GM18951 (cell line): Measurements from ENCODE around the gene NAMPT.

Source experiments
- POLR2A ChIP-seq: IDR thresholded peaks from 4 replicates; pipeline ENCODE4 v1.6.1; 2011; ENCODE audit warnings: mild to moderate bottlenecking; ENCODE audit not compliant: insufficient read length, insufficient read depth; ENCODE audit errors: extremely low read depth
- in situ Hi-C: fragments of 300-500 bp; cut with MboI; formaldehyde crosslinking; loops from one replicate; pipeline ENCODE4 v1.12.0; 2022; ENCODE audit warnings: low sequenced_read_pairs, mixed read lengths, inconsistent platforms; ENCODE audit not compliant: unreplicated experiment

Gene NAMPT

DNA sequence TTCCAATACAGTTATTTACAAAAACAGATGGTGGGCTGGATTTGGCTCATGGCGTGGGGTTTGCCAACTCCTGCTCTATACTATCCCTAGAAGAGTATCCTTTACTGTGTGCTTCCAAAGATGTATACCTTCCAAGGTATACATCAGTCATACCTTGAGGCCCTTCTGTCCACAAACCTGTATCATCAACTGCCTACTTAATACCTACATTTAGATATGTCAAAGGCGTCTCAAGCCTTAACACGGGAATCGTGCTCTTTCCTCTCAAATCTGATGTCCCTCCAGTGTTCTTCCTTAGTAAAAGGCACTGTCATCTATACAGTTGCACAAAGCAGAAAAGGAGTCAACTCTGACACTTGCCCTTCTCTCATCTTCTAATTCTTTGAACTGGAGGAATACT is 36.9 kb downstream of the NAMPT start:
- in situ Hi-C loops, result no loop called here
- no peak for TF ChIP-seq POLR2A

GRCh38 chr7:106246902-106247711 is 37.7 kb downstream of the NAMPT start:
- TF ChIP-seq POLR2A, result no peak
- in situ Hi-C loops, result no loop called here

DNA sequence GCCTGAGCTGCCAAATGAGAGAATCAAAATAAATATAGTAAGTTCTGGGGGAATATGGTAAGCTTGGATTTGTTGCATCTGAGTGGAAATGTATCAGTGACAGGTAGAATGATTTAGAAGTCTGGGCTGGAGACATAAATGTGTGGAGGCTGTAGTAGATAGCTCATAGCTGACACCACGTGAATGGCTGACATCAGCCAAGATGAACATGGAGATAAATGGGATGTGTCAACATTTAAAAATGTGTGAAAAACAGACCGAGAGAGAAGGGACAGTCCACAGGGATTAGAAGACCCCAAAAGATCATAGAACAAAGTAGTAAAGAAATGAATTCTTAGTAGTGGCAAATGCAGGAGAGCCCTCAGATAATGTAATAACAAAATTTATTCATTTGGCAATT is 40.9 kb downstream of the NAMPT start:
- in situ Hi-C loops, result no loop called here
- TF ChIP-seq POLR2A, result no peak

- TF ChIP-seq POLR2A, result no peak
- in situ Hi-C loops, result no loop called here
Observed at GRCh38 chr7:106239406-106239805, 45.4 kb downstream of the NAMPT start.

- in situ Hi-C loops, result no loop called here
- TF ChIP-seq POLR2A, result no peak
Observed at GRCh38 chr7:106238830-106239229, 46.0 kb downstream of the NAMPT start.

DNA sequence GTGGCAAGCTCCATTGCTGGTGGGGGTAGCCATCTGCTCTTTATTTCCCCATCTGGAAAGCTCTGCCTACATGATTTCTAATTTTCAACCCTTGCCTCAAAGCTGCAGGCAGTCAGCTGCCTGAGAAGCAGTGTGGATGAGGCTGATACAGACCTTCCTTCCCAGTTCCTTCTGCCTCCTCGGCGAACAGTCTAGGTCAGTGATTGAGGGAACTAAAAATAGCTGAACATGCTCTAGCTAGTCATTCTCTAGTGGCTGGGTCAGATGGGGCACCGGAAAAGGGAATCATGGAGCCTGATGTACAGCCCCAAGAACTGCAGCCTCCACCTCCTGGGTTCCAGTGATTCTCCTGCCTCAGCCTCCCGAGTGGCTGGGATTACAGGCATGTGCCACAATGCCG is 48.7 kb downstream of the NAMPT start:
- TF ChIP-seq POLR2A, result no peak
- in situ Hi-C loops, result no loop called here

- in situ Hi-C loops, result no loop called here
- no peak for TF ChIP-seq POLR2A
Observed at GRCh38 chr7:106234425-106234824, 50.4 kb downstream of the NAMPT start.

DNA sequence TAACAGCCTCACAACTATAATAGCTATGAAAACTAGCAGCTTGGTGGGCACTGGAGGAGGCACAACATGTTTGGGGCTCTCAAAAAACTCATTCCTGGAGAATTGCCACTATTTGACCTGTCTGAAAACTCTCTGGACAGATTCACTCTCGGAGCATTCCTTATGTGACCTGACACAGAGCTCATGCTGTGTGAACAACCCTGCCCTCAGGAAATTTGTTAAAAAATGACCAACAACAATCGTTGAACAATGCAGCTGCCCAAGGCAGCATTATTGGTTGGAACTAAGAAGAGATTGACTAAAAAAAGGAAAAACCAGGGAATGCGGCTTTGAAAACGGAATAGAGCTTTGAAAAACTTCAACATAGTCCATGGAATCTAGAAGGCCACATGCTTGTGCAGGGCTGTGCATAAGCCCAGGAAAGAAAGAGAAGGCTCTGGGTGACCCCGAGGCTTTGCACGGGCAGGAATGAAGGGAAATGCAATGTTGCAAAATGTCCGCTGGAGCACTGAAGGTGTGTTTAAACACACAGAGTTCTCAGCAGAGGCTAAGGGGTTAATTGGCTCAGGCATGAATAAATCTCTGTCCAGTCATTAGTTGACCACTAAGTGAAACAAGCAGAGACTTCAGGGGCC is 52.8 kb downstream of the NAMPT start:
- no peak for TF ChIP-seq POLR2A
- in situ Hi-C loops, result no loop called here

GRCh38 chr7:106225856-106226255 is 58.9 kb downstream of the NAMPT start:
- TF ChIP-seq POLR2A, result no peak
- in situ Hi-C loops, result no loop called here

GRCh38 chr7:106224797-106225196 is 60.0 kb downstream of the NAMPT start:
- TF ChIP-seq POLR2A, result no peak
- in situ Hi-C loops, result no loop called here

GRCh38 chr7:106223156-106223555 is 61.6 kb downstream of the NAMPT start:
- TF ChIP-seq POLR2A, result no peak
- in situ Hi-C loops, result no loop called here

- TF ChIP-seq POLR2A, result no peak
- in situ Hi-C loops, result no loop called here
Observed at GRCh38 chr7:106222545-106222944, 62.2 kb downstream of the NAMPT start.

- in situ Hi-C loops, result no loop called here
- TF ChIP-seq POLR2A, result no peak
Observed at GRCh38 chr7:106220307-106220706, 64.5 kb downstream of the NAMPT start.

- no peak for TF ChIP-seq POLR2A
- in situ Hi-C loops, result no loop called here
Observed at GRCh38 chr7:106219170-106219569, 65.6 kb downstream of the NAMPT start.
